IMR-90 (cell line): ENCODE results near the gene LATS1. TPM values are rescaled to one million over a fixed set of nuclear protein-coding genes. Genes with fewer than 3 reads are reported as not detected.
A peak's percentile ranks its signal among the peaks of the same experiment; 100 is the strongest.

ENCODE experiments used
- ATAC-seq: fragments of 200-7000 bp; cut with Tn5 transposase; 2 replicates; pipeline ENCODE4 v1.9.1; 2020; ENCODE audit warnings: low read depth, mild to moderate bottlenecking, moderate library complexity
- BruUV-seq: library from RNA; stranded (reverse); fragments of 400-500 nt; replicated peaks from 2 replicates; lab custom pipeline; 2021; lab: Mats Ljungman, UMichigan
- CTCF ChIA-PET: fragments of 300-600 bp; formaldehyde crosslinking; extraction: SDS; loops from one replicate; lab custom pipeline; 2021; ENCODE audit warnings: antibody characterized with exemption; lab: Yijun Ruan, JAX
- POLR2A ChIA-PET: fragments of 300-600 bp; sonication (Branson Sonifier 250); formaldehyde crosslinking; loops from one replicate; lab custom pipeline; 2022; ENCODE audit warnings: antibody characterized with exemption; ENCODE audit not compliant: unreplicated experiment; lab: Charles Lee
- DNase-seq: peaks from one replicate; pipeline ENCODE4 v3.0.0; 2013
- H2AFZ ChIP-seq: replicated peaks from 2 replicates; pipeline ENCODE3; 2013; ENCODE audit warnings: low read length, mild to moderate bottlenecking; ENCODE audit not compliant: poor library complexity
- H2AK5ac ChIP-seq: 2 replicates; pipeline ENCODE4 v1.6.1; 2013; ENCODE audit warnings: low read depth, low read length, inconsistent platforms
- H2AK9ac ChIP-seq: replicated peaks from 2 replicates; pipeline ENCODE3; 2013; ENCODE audit warnings: mild to moderate bottlenecking, low read depth, low read length, moderate library complexity; ENCODE audit not compliant: poor library complexity
- H2BK120ac ChIP-seq: 2 replicates; pipeline ENCODE4 v1.6.1; 2013; ENCODE audit warnings: low read depth, low read length, inconsistent platforms
- H2BK15ac ChIP-seq: 3 replicates; pipeline ENCODE4 v1.6.1; 2013; ENCODE audit warnings: low read depth, low read length, inconsistent platforms
- H2BK20ac ChIP-seq: 2 replicates; pipeline ENCODE4 v1.6.1; 2013; ENCODE audit warnings: low read depth, mild to moderate bottlenecking, inconsistent platforms, low read length, moderate library complexity
- H2BK5ac ChIP-seq: 2 replicates; pipeline ENCODE4 v1.6.1; 2013; ENCODE audit warnings: mild to moderate bottlenecking, low read depth, low read length, inconsistent platforms; ENCODE audit not compliant: poor library complexity, severe bottlenecking
- H3K14ac ChIP-seq: replicated peaks from 2 replicates; pipeline ENCODE4 v1.6.1; 2013; ENCODE audit warnings: low read depth, low read length, inconsistent platforms
- H3K18ac ChIP-seq: 2 replicates; pipeline ENCODE4 v1.6.1; 2013; ENCODE audit warnings: low read depth, low read length, control low read depth
- H3K23ac ChIP-seq: 2 replicates; pipeline ENCODE4 v1.6.1; 2013; ENCODE audit warnings: low read depth, low read length, inconsistent platforms
- H3K27ac ChIP-seq: 2 replicates; pipeline ENCODE4 v1.5.1; 2013; ENCODE audit warnings: mild to moderate bottlenecking, control low read depth, low read length; ENCODE audit not compliant: insufficient read depth
- H3K27me3 ChIP-seq: 2 replicates; pipeline ENCODE4 v1.6.1; 2013; ENCODE audit warnings: low read length; ENCODE audit not compliant: control insufficient read depth, insufficient read depth
- H3K36me3 ChIP-seq: 2 replicates; pipeline ENCODE4 v1.6.1; 2013; ENCODE audit warnings: low read length, mixed read lengths; ENCODE audit not compliant: control insufficient read depth, insufficient read depth
- H3K4ac ChIP-seq: 2 replicates; pipeline ENCODE4 v1.6.1; 2013; ENCODE audit warnings: low read depth, low read length, inconsistent platforms
- H3K4me1 ChIP-seq: 2 replicates; pipeline ENCODE4 v1.6.1; 2013; ENCODE audit warnings: low read length, mixed read lengths; ENCODE audit not compliant: control insufficient read depth, insufficient read depth
- H3K4me2 ChIP-seq: 2 replicates; pipeline ENCODE4 v1.6.1; 2013; ENCODE audit warnings: low read depth, mild to moderate bottlenecking, control low read depth, low read length, moderate library complexity
- H3K4me3 ChIP-seq: 2 replicates; pipeline ENCODE4 v1.5.1; 2013; ENCODE audit warnings: low read depth, mild to moderate bottlenecking, control low read depth, low read length, moderate library complexity; ENCODE audit not compliant: insufficient read depth
- H3K56ac ChIP-seq: 2 replicates; pipeline ENCODE4 v1.6.1; 2013; ENCODE audit warnings: low read length, inconsistent platforms; ENCODE audit not compliant: insufficient read depth; ENCODE audit errors: extremely low read depth
- H3K79me1 ChIP-seq, 2 experiments: 2 replicates each; pipeline ENCODE4 v1.6.1; 2013; ENCODE audit warnings: low read length in 2 of 2, inconsistent platforms in 1 of 2, low read depth in 1 of 2
- H3K9ac ChIP-seq: 2 replicates; pipeline ENCODE4 v1.6.1; 2013; ENCODE audit warnings: low read depth, low read length, control low read depth
- H3K9me1 ChIP-seq: 2 replicates; pipeline ENCODE4 v1.6.1; 2013; ENCODE audit warnings: low read length, inconsistent platforms; ENCODE audit not compliant: insufficient read depth
- H3K9me3 ChIP-seq: 2 replicates; pipeline ENCODE4 v1.6.1; 2013; ENCODE audit warnings: low read length; ENCODE audit not compliant: control insufficient read depth, insufficient read depth
- H4K20me1 ChIP-seq: 2 replicates; pipeline ENCODE4 v1.6.1; 2013; ENCODE audit warnings: low read length, inconsistent platforms; ENCODE audit not compliant: insufficient read depth
- H4K5ac ChIP-seq: 2 replicates; pipeline ENCODE4 v1.6.1; 2013; ENCODE audit warnings: mild to moderate bottlenecking, low read depth, low read length, control low read depth
- H4K8ac ChIP-seq, 2 experiments: 2 replicates each; pipeline ENCODE4 v1.6.1; 2013; ENCODE audit warnings: low read depth in 2 of 2, low read length in 2 of 2, control low read depth in 1 of 2, inconsistent platforms in 1 of 2
- H4K91ac ChIP-seq: 2 replicates; pipeline ENCODE4 v1.6.1; 2013; ENCODE audit warnings: low read depth, low read length, inconsistent platforms; ENCODE audit not compliant: insufficient read depth
- BHLHE40 ChIP-seq: fragments of 150-350 bp; IDR thresholded peaks from 2 replicates; pipeline ENCODE4 v1.6.1; 2016; ENCODE audit warnings: mild to moderate bottlenecking, low read depth, low read length
- FOS ChIP-seq: fragments of 150-350 bp; IDR thresholded peaks from 2 replicates; pipeline ENCODE4 v1.6.1; 2016; ENCODE audit warnings: low read depth, low read length
- MAFK ChIP-seq: IDR thresholded peaks from 2 replicates; pipeline ENCODE4 v1.6.1; 2012; ENCODE audit warnings: low read depth, low read length, improper control_type of control experiment
- MAZ ChIP-seq: IDR thresholded peaks from 2 replicates; pipeline ENCODE4 v1.6.1; 2012; ENCODE audit warnings: low read depth, mild to moderate bottlenecking, low read length, improper control_type of control experiment, moderate library complexity, borderline replicate concordance
- MXI1 ChIP-seq: IDR thresholded peaks from 2 replicates; pipeline ENCODE4 v1.6.1; 2012; ENCODE audit warnings: low read depth, mild to moderate bottlenecking, low read length, moderate library complexity, borderline replicate concordance
- POLR2A ChIP-seq: IDR thresholded peaks from 2 replicates; pipeline ENCODE4 v1.6.1; 2012; ENCODE audit warnings: mild to moderate bottlenecking, low read depth, low read length
- RCOR1 ChIP-seq: IDR thresholded peaks from 2 replicates; pipeline ENCODE4 v1.6.1; 2012; ENCODE audit warnings: mild to moderate bottlenecking, low read length, improper control_type of control experiment; ENCODE audit not compliant: insufficient replicate concordance
- RFX5 ChIP-seq: IDR thresholded peaks from 2 replicates; pipeline ENCODE4 v1.8.0; 2012; ENCODE audit warnings: low read depth, mild to moderate bottlenecking, low read length, moderate library complexity
- SMC3 ChIP-seq: fragments of 150-350 bp; IDR thresholded peaks from 2 replicates; pipeline ENCODE4 v1.6.1; 2016; ENCODE audit warnings: low read depth, mild to moderate bottlenecking, antibody characterized with exemption, low read length, moderate library complexity
- WGBS, 2 experiments: methylation state at CpG; one replicate each; pipeline versions ENCODE4 v1.1.5 to v1.1.7; 2013; ENCODE audit warnings: missing lambda C conversion rate in 2 of 2; ENCODE audit not compliant: insufficient read length in 1 of 2; ENCODE audit errors: extremely low coverage in 2 of 2; 5-methylcytosine and 5-hydroxymethylcytosine counted together
- dilution Hi-C: fragments of 300-500 bp; cut with HindIII; formaldehyde crosslinking; loops from one replicate; pipeline ENCODE4 v1.14.3; 2018; ENCODE audit warnings: low sequenced_read_pairs; ENCODE audit not compliant: unreplicated experiment
- in situ Hi-C: fragments of 300-500 bp; cut with MboI; formaldehyde crosslinking; loops from 3 replicates; pipeline ENCODE4 v1.14.3; 2019; ENCODE audit warnings: low sequenced_read_pairs, inconsistent platforms, mixed read lengths
- intact Hi-C: fragments of 100-400 bp; cut with micrococcal nuclease; formaldehyde crosslinking; loops from 2 replicates; pipeline ENCODE4 v1.10.0; 2022
- polyA plus RNA-seq, 3 experiments: library from polyadenylated mRNA; depleted of rRNA; stranded (reverse); fragments of >200 nt; gene quantifications; 2 replicates each; pipeline ENCODE4 v1.2.3, GENCODE V29; 2012; ENCODE audit warnings: low replicate concordance in 1 of 3
- total RNA-seq: library from RNA; depleted of rRNA; stranded (reverse); fragments of >200 nt; gene quantifications from 2 replicates; pipeline ENCODE4 v1.2.3, GENCODE V29; 2012
- TF ChIP-seq, protein P1 (sequence below): fragments of 150-350 bp; IDR thresholded peaks from 2 replicates; pipeline ENCODE4 v1.6.1; 2017; ENCODE audit warnings: mild to moderate bottlenecking, antibody characterized with exemption, low read length, low read depth
- TF ChIP-seq, protein P2 (sequence below): conservative IDR thresholded peaks from 2 replicates; pipeline ENCODE4 v1.5.1; 2012; ENCODE audit warnings: mild to moderate bottlenecking, low read depth, low read length, improper control_type of control experiment

LATS1 gene
- total and polyA plus RNA-seq, 2 of the 4 experiments (the other 2 are of a cell fraction) = 7.9 to 20.1 TPM

DNA sequence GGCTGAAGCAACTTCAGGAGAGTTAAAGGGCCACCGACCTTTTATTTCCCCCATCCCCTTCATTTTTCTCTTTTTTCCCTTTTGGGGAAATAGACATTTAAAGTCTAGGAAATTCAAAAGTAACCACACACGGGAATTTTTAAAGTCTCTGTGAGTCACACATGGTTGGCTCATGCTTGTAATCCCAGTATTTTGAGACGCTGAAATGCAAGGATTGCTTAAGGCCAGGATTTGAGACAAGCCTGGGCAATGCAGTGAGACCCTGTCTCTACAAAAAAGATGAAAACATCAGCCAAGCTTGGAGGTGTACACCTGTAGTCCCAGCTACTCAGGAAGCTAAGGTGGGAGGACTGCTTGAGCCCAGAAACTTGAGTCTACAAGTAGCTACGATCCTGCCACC is 103.6 kb downstream of the LATS1 start:
- no peaks in the 10 kb centered on the region for H3K27me3 ChIP-seq
- H4K20me1 ChIP-seq = no peaks in the 10 kb centered on the region
- no peak for ATAC-seq
- dilution Hi-C loops (no loop called here), intact Hi-C loops (loop anchor here (5.0 kb wide), 1 partner anchor 37 kb away; no protein-coding TSS in a partner anchor), in situ Hi-C loops (no loop called here)
- H4K5ac ChIP-seq = no peak overlapping the region
- H2BK15ac ChIP-seq = no peak overlapping the region
- H4K8ac ChIP-seq = no peak overlapping the region
- no peak overlapping the region for H3K18ac ChIP-seq
- H3K9me3 ChIP-seq = 0 out of 2 replicates have a peak, but pooled peaks cover 3% of the 10 kb centered on the region
- H3K4ac ChIP-seq = no peak overlapping the region
- H3K27ac ChIP-seq = no peak overlapping the region
- H3K79me1 ChIP-seq = peaks cover 11 to 30% of the 10 kb centered on the region in 2 experiments
- H2BK120ac ChIP-seq = no peak overlapping the region
- no peak overlapping the region for H4K91ac ChIP-seq
- no peak overlapping the region for H2AK9ac ChIP-seq
- H3K23ac ChIP-seq = no peak overlapping the region
- no peak overlapping the region for H3K56ac ChIP-seq
- TF ChIP-seq RFX5 (no peak), FOS (no peak), RCOR1 (no peak), MAZ (no peak), MAFK (no peak), SMC3 (no peak), BHLHE40 (no peak), MXI1 (no peak), POLR2A (no peak)
- TF ChIP-seq, protein P1, sequence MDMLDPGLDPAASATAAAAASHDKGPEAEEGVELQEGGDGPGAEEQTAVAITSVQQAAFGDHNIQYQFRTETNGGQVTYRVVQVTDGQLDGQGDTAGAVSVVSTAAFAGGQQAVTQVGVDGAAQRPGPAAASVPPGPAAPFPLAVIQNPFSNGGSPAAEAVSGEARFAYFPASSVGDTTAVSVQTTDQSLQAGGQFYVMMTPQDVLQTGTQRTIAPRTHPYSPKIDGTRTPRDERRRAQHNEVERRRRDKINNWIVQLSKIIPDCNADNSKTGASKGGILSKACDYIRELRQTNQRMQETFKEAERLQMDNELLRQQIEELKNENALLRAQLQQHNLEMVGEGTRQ = no peak
- TF ChIP-seq, protein P2, sequence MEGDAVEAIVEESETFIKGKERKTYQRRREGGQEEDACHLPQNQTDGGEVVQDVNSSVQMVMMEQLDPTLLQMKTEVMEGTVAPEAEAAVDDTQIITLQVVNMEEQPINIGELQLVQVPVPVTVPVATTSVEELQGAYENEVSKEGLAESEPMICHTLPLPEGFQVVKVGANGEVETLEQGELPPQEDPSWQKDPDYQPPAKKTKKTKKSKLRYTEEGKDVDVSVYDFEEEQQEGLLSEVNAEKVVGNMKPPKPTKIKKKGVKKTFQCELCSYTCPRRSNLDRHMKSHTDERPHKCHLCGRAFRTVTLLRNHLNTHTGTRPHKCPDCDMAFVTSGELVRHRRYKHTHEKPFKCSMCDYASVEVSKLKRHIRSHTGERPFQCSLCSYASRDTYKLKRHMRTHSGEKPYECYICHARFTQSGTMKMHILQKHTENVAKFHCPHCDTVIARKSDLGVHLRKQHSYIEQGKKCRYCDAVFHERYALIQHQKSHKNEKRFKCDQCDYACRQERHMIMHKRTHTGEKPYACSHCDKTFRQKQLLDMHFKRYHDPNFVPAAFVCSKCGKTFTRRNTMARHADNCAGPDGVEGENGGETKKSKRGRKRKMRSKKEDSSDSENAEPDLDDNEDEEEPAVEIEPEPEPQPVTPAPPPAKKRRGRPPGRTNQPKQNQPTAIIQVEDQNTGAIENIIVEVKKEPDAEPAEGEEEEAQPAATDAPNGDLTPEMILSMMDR = no peak
- no peak overlapping the region for H2AFZ ChIP-seq
- no peak overlapping the region for H3K9ac ChIP-seq
- no peaks in the 10 kb centered on the region; the same call in 1 of the 2 replicates for H3K4me1 ChIP-seq
- ChIA-PET CTCF (no interaction called here), POLR2A (no interaction called here)
- H2AK5ac ChIP-seq = no peak overlapping the region
- H2BK5ac ChIP-seq = no peak overlapping the region
- H3K4me3 ChIP-seq = no peak overlapping the region
- H3K4me2 ChIP-seq = no peak overlapping the region
- peak; percentile 41 for DNase-seq
- no TSS peak for BruUV-seq
- peaks cover 3% of the 10 kb centered on the region; the same call in 1 of the 2 replicates for H3K9me1 ChIP-seq
- no CpG with 5 or more reads among the region's 4 CpGs for WGBS, 2 experiments
- 0 out of 2 replicates have a peak, but pooled peaks cover 10% of the 10 kb centered on the region for H3K36me3 ChIP-seq
- no peak overlapping the region for H2BK20ac ChIP-seq
- H3K14ac ChIP-seq = peak overlapping the region; percentile 59; the same call in 1 of the 2 replicates
